ENCODE measurements around the gene SMAD6.
A peak's percentile ranks its signal among the peaks of the same experiment; 100 is the strongest.

SMAD6 gene

DNA sequence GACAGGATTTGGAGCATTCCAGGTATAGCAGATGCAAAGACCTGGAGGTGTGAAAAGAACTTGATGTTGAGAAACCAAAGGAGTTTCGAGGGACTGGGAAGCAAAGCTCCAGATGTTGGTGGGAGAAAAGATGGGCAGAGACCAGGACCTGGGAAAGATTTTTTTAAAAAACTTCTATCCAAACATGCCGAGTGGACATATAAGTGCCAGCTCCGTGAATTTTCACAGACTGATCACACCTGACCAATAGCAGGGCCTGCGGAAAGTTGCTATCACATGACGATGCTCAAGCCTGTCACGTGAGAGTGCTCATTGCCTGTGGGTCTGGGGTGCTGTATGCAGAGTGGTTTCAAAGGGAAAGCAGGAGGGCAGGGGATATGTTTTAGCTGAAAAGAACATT is 19.9 kb downstream of the SMAD6 start:
- DNase-seq, result no peak

DNA sequence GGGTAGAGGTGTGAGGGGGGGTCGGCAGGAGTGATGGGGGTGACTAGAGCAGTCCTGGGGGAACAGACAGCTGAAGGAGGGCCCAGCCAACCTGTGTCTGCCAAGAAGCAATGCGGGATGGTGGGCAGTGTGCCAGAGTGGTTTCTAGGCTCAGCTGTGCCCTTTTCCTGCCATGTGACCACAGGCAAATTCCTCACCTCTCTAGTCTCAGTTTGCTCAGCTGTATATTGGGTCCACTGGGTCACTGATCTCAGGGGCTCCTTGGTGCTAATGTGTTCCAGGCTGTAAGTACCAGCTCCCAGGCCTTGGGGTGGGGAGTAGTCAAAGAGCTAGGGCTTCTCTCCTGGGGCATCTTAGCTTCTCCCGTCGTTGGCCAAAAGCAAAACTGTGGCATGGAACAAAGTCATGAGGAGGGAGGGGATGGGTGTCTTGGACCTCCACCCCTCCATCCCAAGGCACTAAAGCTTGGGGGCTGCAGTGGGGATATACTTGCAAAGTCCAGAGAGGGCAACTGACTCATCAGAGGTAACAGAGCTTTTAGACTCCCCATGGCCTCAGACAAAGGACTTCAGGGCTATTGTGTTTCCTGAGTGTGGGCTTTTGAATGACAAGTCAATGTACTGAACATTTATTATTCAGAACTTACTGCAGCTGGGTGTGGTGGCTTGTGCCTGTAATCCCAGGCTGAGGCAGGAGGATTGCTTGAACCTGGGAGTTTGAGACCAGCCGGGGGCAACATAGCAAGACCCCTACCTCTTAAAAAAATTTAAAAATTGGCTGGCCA is 20.9 kb downstream of the SMAD6 start:
- no peak for DNase-seq

DNA sequence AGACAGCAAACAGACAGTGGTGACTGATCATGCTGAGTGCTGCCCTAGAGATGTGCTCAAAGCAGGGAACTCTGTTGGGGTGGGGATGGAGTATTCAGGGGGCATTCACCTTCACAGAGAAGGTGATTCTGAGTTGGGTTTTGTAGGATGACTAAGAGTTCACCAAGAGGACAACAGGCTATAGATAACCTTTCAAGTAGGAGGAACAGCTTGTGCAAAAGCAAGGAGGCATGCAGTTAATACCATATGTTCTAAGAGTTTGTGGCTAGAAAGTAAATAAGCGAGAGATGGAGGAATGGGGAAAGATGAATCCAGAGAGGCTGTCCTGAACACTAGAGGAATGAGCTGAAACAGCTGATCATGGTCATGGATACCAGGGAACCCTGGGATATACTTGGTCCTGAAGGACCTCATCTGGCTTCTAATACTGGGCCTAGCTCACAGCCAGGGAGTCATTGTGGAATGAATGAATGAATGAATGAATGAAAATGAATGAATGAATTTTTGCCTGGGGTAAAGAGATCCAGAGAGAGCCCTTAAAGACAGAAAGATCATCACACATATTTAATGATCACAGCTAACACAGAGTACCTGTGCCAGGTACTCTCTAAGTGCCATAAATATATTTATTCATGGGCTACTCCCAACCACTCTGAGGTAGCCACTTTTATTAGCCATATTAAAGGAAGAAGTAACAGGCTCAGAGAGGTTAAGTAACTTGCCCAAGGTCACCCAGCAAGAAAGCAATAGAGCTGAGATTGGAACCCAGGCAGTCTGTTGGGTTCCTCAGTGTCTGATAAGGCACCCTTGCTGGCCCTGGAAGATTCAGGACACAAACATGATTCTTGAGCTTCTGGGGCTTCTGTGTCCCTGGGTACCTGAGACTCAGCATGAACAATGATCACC is 22.0 kb downstream of the SMAD6 start:
- DNase-seq, result no peak

- no peak for DNase-seq
Measured at GRCh38 chr15:66724732-66725463, 22.9 kb downstream of the SMAD6 start.

- DNase-seq, result no peak
Measured at GRCh38 chr15:66725464-66725785, 23.4 kb downstream of the SMAD6 start.

- no peak for DNase-seq
Measured at GRCh38 chr15:66726386-66726785, 24.4 kb downstream of the SMAD6 start.

DNA sequence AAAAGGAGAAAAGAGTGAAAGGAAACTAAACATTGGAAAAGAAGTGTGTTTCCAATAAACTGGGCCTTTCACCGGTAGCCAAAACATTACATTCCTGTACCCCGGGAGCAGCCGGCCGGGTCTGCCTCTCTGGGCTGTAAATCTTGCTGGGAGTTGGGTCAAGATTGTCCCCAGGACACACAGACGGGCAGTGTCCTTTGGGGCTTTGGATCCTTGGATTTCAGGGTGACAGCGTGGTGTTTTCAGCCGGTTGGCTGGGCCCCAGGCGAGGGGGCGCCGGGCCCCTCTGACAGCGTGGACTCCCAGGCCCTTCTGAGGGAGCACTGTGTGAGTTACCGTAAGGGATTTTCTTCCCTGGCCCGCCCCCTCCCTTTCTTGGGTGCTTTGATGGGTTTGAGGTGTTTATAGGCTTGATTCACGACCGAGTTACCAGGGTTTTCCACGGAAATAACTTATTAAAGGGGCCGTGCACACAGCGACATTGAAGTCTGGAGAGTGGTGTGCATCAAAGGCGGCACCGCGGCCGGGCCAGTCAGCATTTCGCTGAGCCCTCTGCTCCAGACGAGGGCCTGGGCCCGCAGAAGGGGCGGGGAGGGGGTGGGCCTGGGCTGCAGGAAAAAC is 27.4 kb downstream of the SMAD6 start:
- peak; percentile 30 for DNase-seq

- DNase-seq, result peak; percentile 60
Measured at GRCh38 chr15:66730168-66731021, 28.4 kb downstream of the SMAD6 start.

- no peak for DNase-seq
Measured at GRCh38 chr15:66733976-66734375, 31.9 kb downstream of the SMAD6 start.

DNA sequence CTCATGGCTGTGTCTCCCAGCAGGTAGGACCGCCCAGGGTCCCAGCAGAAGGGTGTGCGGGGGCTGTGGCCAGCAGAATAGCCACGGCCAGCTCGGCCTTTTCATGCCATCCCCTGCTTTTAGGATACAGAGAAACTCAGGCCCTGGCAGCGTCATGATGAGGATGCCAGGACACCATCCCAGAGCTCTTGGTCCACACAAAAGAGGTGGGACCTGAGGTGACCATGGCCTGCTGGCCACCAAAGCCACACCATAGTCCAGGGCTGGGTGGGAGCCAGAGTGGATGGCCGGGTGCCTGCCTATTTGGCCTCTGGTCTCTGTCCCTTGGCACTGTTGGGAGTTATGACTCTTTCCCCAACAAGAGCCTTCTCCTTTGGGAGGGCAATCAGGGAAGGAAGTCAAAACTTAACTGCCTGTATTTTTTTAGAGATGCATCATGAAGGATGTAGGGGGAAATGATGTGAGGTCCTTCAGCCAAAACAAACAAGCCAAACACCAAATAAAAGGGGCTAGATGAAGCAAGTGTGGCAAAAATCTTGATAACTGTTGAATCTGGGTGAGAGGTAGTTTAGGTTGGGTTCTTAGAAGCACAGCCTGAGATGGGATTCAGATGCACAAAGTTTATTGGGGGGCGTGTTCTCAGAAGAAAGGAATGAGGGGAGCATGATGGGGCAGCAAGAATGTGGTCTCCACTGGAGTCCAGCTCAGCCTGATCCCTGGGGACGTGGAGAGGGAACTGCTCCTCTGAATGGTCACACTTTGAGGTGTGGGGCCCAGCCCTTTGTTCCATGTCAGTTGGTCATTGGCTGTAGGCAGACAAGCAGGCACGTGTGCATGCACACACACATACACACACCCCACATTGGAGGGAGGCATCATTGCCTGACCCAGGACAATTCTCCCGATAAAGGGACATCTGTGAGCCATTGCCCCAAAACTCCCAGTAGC is 33.2 kb downstream of the SMAD6 start:
- DNase-seq, result peak; percentile 62

- DNase-seq, result no peak
Measured at GRCh38 chr15:66735909-66736305, 33.9 kb downstream of the SMAD6 start.

DNA sequence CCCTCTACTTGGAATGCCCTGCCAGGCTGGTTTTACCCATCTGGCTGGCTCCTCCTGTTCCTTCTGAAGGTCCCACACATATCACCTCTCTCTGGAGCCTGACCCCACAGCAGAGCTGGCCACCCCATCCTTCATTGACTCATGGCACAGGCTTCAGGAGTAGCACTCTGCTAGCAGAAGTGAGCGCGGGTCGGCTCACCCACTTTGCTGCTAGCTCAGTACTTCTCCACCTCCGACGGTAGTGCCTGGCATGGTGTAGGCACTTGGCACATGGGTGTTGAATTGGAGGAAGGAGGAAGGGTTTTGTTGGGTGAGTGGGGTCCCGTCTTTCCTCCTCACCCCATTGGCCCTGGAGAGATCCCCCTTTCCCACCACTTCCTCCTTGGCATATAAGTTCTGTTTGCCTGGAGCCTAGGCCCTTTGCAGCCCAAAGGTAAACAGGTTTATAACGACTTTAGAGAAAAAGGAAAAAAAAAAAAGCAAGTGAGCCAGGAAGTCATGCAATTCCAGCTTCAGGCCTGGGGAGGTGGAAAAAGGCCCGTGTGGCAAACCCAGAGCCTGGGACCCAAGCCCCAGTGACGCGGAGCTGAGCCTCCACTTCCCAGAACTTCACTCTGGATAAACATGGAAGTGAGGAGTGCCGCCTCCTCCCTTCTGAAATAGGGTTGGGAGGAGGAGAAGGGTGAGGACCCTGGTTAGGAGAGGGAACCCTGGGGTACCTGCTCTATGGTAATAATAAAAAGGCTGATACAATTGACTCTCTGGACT is 35.4 kb downstream of the SMAD6 start:
- DNase-seq, result no peak

DNA sequence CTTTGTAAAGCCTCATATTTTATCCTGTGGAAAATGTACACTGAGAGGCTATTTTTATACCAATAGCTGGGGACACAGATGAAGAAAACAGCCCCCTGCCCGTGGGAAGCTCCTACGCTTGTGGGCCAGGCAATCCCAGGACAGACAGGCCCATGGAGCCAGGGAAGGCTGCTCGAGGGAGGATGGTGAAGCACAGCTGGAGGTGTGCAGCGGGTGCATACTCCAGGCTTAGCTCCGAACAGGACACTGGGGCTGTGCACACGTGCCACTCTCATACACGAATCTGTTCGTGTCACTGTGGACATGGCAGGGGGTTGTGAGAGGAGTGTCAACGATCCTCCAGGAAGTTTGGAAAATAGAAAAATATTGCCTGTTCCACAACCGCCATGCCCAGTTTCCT is 36.1 kb downstream of the SMAD6 start:
- DNase-seq, result no peak

DNA sequence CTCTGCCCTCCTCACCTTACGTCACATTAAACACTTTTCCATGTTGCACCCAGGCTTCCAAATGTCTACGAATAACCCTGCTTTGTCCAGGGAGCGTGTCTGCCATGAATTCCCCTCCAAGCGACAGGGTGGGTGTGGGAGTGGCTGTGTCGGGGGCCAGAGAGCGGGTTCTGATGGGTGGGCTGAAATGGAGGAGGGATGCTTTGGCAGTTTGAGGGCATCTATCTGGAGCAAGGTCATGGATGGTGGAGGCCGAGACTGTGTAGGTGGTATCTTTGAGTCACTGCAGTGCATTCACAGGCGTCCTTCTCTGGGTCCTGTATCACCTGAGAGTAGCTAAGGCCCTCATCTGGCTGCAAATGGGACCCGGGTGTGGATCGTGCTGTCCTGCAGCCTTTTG is 36.6 kb downstream of the SMAD6 start:
- no peak for DNase-seq

DNA sequence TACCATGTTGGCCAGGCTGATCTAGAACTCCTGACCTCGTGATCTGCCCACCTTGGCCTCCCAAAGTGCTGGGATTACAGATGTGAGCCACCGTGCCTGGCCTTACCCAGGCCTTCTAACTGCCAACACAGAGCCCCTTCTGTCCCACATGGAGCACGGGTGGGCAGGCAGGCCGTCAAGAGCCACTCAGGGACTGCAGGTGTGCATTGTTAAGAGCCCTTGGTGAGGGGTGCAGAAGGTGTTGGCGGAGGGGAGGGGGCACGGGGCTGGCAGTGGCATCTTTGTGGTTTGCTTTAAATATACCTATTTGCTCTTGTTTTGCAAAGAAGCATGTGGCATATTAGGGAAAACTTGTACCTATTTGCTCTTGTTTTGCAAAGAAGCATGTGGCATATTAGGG is 37.3 kb downstream of the SMAD6 start:
- DNase-seq, result no peak

DNA sequence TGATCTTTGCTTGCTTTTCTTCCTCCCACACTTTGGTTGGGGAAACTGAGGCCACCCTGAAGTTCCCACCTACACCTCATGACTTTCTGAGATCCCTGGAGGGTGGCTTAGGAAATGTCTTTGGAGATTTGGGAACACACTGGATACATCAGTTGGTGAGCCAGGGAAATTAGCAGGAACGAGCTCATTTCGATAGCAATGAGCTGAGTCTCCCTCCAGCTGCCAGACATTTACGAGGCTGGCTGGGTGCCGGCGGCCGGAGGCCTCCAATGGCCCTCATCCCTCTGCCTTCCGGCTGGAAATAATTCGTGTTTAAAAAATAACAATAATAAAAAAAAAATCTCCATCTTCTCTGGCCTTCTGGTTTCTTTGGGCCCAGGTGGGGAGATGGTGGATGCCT is 38.8 kb downstream of the SMAD6 start:
- peak; percentile 76 for DNase-seq

DNA sequence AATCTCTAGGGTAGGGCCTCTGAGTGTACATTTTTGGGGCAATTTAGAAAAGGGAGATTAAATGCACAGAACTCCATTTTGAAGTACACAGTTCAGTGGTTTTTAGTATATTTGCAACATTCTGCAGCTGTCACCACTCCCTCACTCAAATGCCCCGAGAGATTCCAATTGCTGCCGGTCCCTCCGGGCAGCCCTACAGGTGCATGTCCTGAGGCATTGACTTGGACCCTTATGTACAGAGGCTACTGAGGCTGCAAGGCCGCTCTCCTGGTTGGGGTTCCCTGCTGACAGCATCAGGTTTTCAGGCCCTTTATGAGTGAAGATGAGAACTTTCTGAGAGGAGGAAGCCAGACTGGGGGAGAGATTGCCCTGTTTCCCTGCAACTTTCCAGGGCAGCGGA is 39.6 kb downstream of the SMAD6 start:
- DNase-seq, result no peak

DNA sequence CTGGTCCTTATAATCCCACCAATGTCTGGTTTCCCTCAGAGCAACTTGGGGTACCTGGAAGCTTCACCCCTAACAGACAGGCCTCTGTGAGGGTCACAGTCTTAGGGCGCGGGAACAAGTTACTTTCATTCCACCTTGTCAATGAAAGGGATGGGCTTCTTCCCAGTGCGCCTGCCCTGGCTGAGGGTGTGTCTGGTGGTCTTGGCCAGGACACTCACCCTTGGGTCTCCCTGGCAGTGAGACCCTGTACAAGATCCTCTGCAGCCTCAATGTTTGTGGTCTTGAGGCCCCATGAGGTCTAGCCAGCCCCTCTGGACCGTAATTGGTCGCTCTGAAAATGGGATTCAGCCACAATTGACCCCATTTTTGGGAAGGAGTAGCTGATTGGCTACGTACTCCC is 40.2 kb downstream of the SMAD6 start:
- no peak for DNase-seq

GRCh38 chr15:66743204-66743603 is 41.2 kb downstream of the SMAD6 start:
- no peak for DNase-seq

All from EL (cell line).